K562 (cell line): ENCODE results near the gene FRK. TPM values are rescaled to one million over a fixed set of nuclear protein-coding genes. Genes with fewer than 3 reads are reported as not detected.
A peak's percentile ranks its signal among the peaks of the same experiment; 100 is the strongest.

Source experiments
- ATAC-seq: fragments of 200-7000 bp; cut with Tn5 transposase; 3 replicates; pipeline ENCODE4 v1.9.1; 2020; ENCODE audit warnings: moderate library complexity
- BruUV-seq: library from RNA; stranded (reverse); fragments of 400-500 nt; replicated peaks from 2 replicates; lab custom pipeline; 2021; lab: Mats Ljungman, UMichigan
- CTCF ChIA-PET: fragments of 300-600 bp; formaldehyde crosslinking; extraction: SDS; loops from one replicate; lab custom pipeline; 2021; ENCODE audit warnings: low intra/inter-chr PET ratio; lab: Yijun Ruan, JAX
- POLR2A ChIA-PET: fragments of 300-600, 350-650 bp; sonication (Branson Sonifier 250); formaldehyde crosslinking; extraction: SDS; loops from one replicate; lab custom pipeline; 2021; ENCODE audit warnings: antibody characterized with exemption, inconsistent platforms; lab: Yijun Ruan, JAX
- DNase-seq, 4 experiments: peaks; one replicate each; pipeline versions ENCODE4 v3.0.0 to v3.0.0-alpha.2; 2011 to 2018; ENCODE audit warnings: low spot score in 3 of 4, mixed read lengths in 3 of 4; ENCODE audit errors: extremely low read depth in 1 of 4
- FAIRE-seq: peaks from 2 replicates; lab custom pipeline; 2011; peaks lifted over from hg19 to GRCh38; lab: Jason Lieb, UNC
- H2AFZ ChIP-seq: 2 replicates; pipeline ENCODE4 v1.6.0; 2011; ENCODE audit warnings: low read depth, low read length, control low read depth, inconsistent platforms
- H3K27ac ChIP-seq: fragments of 200-600 bp; 3 replicates; pipeline ENCODE4 v1.8.0; 2011; ENCODE audit warnings: low read depth, mild to moderate bottlenecking, control low read depth, inconsistent platforms, low read length, moderate library complexity, mixed read lengths; ENCODE audit errors: extremely low read depth
- H3K27me3 ChIP-seq, 2 experiments: fragments of 300-600 bp in 1 of 2; 2 replicates in 1 of 2; 3 replicates in 1 of 2; pipeline versions ENCODE4 v1.6.0 to v1.8.0; 2011; ENCODE audit warnings: inconsistent platforms in 2 of 2, low read length in 2 of 2, mild to moderate bottlenecking in 1 of 2, mixed read lengths in 1 of 2, moderate library complexity in 1 of 2; ENCODE audit not compliant: control insufficient read depth in 2 of 2, insufficient read depth in 2 of 2
- H3K36me3 ChIP-seq: fragments of 300-600 bp; 3 replicates; pipeline ENCODE4 v1.8.0; 2011; ENCODE audit warnings: mild to moderate bottlenecking, low read length, inconsistent platforms; ENCODE audit not compliant: control insufficient read depth, insufficient read depth
- H3K4me1 ChIP-seq, 2 experiments: fragments of 200-600 bp in 1 of 2; replicated peaks in 1 of 2; 2 replicates in 1 of 2; 3 replicates in 1 of 2; pipeline versions ENCODE4 v1.5.1 to v1.8.0; 2011; ENCODE audit warnings: inconsistent platforms in 2 of 2, low read length in 2 of 2, mild to moderate bottlenecking in 1 of 2, mixed read lengths in 1 of 2, moderate library complexity in 1 of 2; ENCODE audit not compliant: control insufficient read depth in 2 of 2, insufficient read depth in 2 of 2
- H3K4me2 ChIP-seq: 2 replicates; pipeline ENCODE4 v1.6.1; 2011; ENCODE audit warnings: low read length, control low read depth, inconsistent platforms, mixed read lengths; ENCODE audit not compliant: insufficient read depth
- H3K4me3 ChIP-seq: fragments of 200-600 bp; sonication (generic), shearing (Covaris generic); 2 replicates; pipeline ENCODE4 v1.5.1; 2016; ENCODE audit warnings: control low read depth, inconsistent platforms
- H3K79me2 ChIP-seq: fragments of 200-600 bp; 3 replicates; pipeline ENCODE4 v1.8.0; 2011; ENCODE audit warnings: low read length, inconsistent platforms; ENCODE audit not compliant: control insufficient read depth, insufficient read depth
- H3K9ac ChIP-seq, 2 experiments: 2 replicates each; pipeline versions ENCODE4 v1.6.0 to v1.6.1; 2011; ENCODE audit warnings: low read depth in 2 of 2, low read length in 2 of 2, control low read depth in 1 of 2, inconsistent platforms in 1 of 2, mild to moderate bottlenecking in 1 of 2, mixed read lengths in 1 of 2; ENCODE audit not compliant: insufficient read depth in 1 of 2
- H3K9me1 ChIP-seq: one replicate; pipeline ENCODE4 v1.6.0; 2011; ENCODE audit warnings: inconsistent platforms, mild to moderate bottlenecking, low read length, moderate library complexity; ENCODE audit not compliant: control insufficient read depth, insufficient read depth
- H3K9me3 ChIP-seq: replicated peaks from 2 replicates; pipeline ENCODE4 v1.5.1; 2011; ENCODE audit warnings: low read depth, low read length, inconsistent platforms; ENCODE audit not compliant: control insufficient read depth, insufficient read depth
- H4K20me1 ChIP-seq: replicated peaks from 2 replicates; pipeline ENCODE4 v1.6.1; 2011; ENCODE audit warnings: low read length, inconsistent platforms, mixed read lengths; ENCODE audit not compliant: control insufficient read depth, insufficient read depth
- BRF1 ChIP-seq: IDR thresholded peaks from 3 replicates; pipeline ENCODE4 v1.6.1; 2011; ENCODE audit warnings: borderline replicate concordance, mild to moderate bottlenecking; ENCODE audit not compliant: insufficient read length; ENCODE audit errors: extremely low read depth
- CREB3 ChIP-seq: fragments of 450-650 bp; conservative IDR thresholded peaks from 2 replicates; pipeline ENCODE4 v1.6.1; 2016; ENCODE audit warnings: missing genetic modification characterization, low read depth, mild to moderate bottlenecking, missing compliant biosample characterization, moderate library complexity
- ETS1 ChIP-seq: conservative IDR thresholded peaks from 2 replicates; pipeline ENCODE4 v1.6.1; 2011; ENCODE audit warnings: low read depth, mild to moderate bottlenecking, low read length; ENCODE audit not compliant: control insufficient read depth
- JUN ChIP-seq, 2 experiments: sonication (generic) in 1 of 2; formaldehyde crosslinking in 1 of 2; IDR thresholded peaks; 2 replicates each; pipeline versions ENCODE4 v1.6.1 to v1.8.0; 2012 to 2022; ENCODE audit warnings: borderline replicate concordance in 2 of 2, mild to moderate bottlenecking in 2 of 2, improper control_type of control experiment in 1 of 2, low read depth in 1 of 2, low read length in 1 of 2, missing genetic modification reagents in 1 of 2
- KAT8 ChIP-seq: fragments of 450-650 bp; IDR thresholded peaks from 2 replicates; pipeline ENCODE4 v1.6.1; 2016; ENCODE audit warnings: low read depth, mild to moderate bottlenecking
- MCM7 ChIP-seq, 2 experiments: fragments of 450-650 bp; IDR thresholded peaks; 2 replicates each; pipeline ENCODE4 v1.6.1; 2016 to 2018
- MECOM ChIP-seq: fragments of 250-450 bp; sonication (Bioruptor Pico); IDR thresholded peaks from 2 replicates; pipeline ENCODE4 v1.8.0; 2022; ENCODE audit warnings: inconsistent platforms
- MEIS2 ChIP-seq: fragments of 450-650 bp; IDR thresholded peaks from 2 replicates; pipeline ENCODE4 v1.6.1; 2014; ENCODE audit warnings: mild to moderate bottlenecking; ENCODE audit not compliant: partially characterized antibody
- NCOA1 ChIP-seq: fragments of 450-650 bp; IDR thresholded peaks from 2 replicates; pipeline ENCODE4 v1.6.1; 2016; ENCODE audit warnings: low read depth
- POLR2B ChIP-seq: fragments of 450-650 bp; IDR thresholded peaks from 2 replicates; pipeline ENCODE4 v1.6.1; 2018; ENCODE audit warnings: low read depth; ENCODE audit not compliant: partially characterized antibody
- RBM25 ChIP-seq: fragments of 200-400 bp; formaldehyde crosslinking; IDR thresholded peaks from 2 replicates; pipeline ENCODE4 v1.6.1; 2018; ENCODE audit warnings: low read length, low read depth, moderate library complexity; ENCODE audit not compliant: severe bottlenecking
- SAP30 ChIP-seq: fragments of 200-600 bp; sonication (generic); IDR thresholded peaks from 2 replicates; pipeline ENCODE4 v1.6.1; 2012; ENCODE audit warnings: borderline replicate concordance, low read depth, mild to moderate bottlenecking, moderate library complexity, low read length, control low read depth, inconsistent platforms; ENCODE audit not compliant: insufficient read depth, poor library complexity, severe bottlenecking
- SFPQ ChIP-seq: fragments of 200-400 bp; formaldehyde crosslinking; IDR thresholded peaks from 2 replicates; pipeline ENCODE4 v1.6.1; 2017; ENCODE audit warnings: mild to moderate bottlenecking, low read depth, low read length, moderate library complexity
- TBP ChIP-seq: optimal IDR thresholded peaks from 2 replicates; pipeline ENCODE3; 2011; ENCODE audit warnings: low read depth, low read length, improper control_type of control experiment
- TEAD4 ChIP-seq, 2 experiments: sonication (generic) in 1 of 2; formaldehyde crosslinking in 1 of 2; IDR thresholded peaks; 2 replicates each; pipeline versions ENCODE4 v1.6.1 to v1.8.0; 2012 to 2022; ENCODE audit warnings: borderline replicate concordance in 1 of 2, inconsistent platforms in 1 of 2, low read length in 1 of 2, mild to moderate bottlenecking in 1 of 2, missing genetic modification reagents in 1 of 2
- XRCC3 ChIP-seq: fragments of 450-650 bp; IDR thresholded peaks from 2 replicates; pipeline ENCODE4 v1.6.1; 2017; ENCODE audit warnings: mild to moderate bottlenecking, moderate library complexity
- XRCC4 ChIP-seq: IDR thresholded peaks from one replicate; pipeline ENCODE4 v1.6.1; 2011; ENCODE audit not compliant: insufficient read depth, insufficient read length; ENCODE audit errors: extremely low read depth
- ZNF583 ChIP-seq: fragments of 250-450 bp; sonication (Bioruptor Pico); IDR thresholded peaks from 2 replicates; pipeline ENCODE4 v1.4.0; 2020
- ZNF780A ChIP-seq: fragments of 250-450 bp; sonication (Bioruptor Pico); IDR thresholded peaks from 2 replicates; pipeline ENCODE4 v1.5.0; 2021; ENCODE audit warnings: mild to moderate bottlenecking
- WGBS: fragments of 100-300 bp; shearing (Covaris generic); methylation state at CpG from one replicate; pipeline ENCODE4 v1.1.6; 2016; ENCODE audit warnings: low coverage, mixed read lengths; ENCODE audit not compliant: insufficient coverage; ENCODE audit errors: missing lambda C conversion rate; 5-methylcytosine and 5-hydroxymethylcytosine counted together
- in situ Hi-C: fragments of 300-500 bp; cut with MboI; formaldehyde crosslinking; loops from 4 replicates; pipeline ENCODE4 v1.15.0; 2018; ENCODE audit warnings: inconsistent platforms, mixed read lengths
- intact Hi-C: fragments of 100-400 bp; cut with micrococcal nuclease; formaldehyde crosslinking; loops from 2 replicates; pipeline ENCODE4 v1.14.2; 2022
- polyA plus RNA-seq, 8 experiments: library from polyadenylated mRNA; depleted of rRNA in 4 of 8; stranded (reverse) in 5 of 8; unstranded in 3 of 8; fragments of >200 nt; fragmentation: Nextera tagmentation in 2 of 8; fragmentation: Illumina TruSeq in 1 of 8; extraction: Ambion mirVana in 2 of 8; extraction: Trizol in 1 of 8; gene quantifications; 2 replicates each; pipeline versions ENCODE4 v1.2.1 to v1.2.3, GENCODE V29; 2011 to 2014; ENCODE audit warnings: inconsistent platforms in 1 of 8, missing spikeins in 1 of 8
- total RNA-seq, 7 experiments: library from RNA; depleted of rRNA in 6 of 7; stranded (reverse); fragments of >200 nt in 6 of 7; fragmentation: Illumina TruSeq in 2 of 7; extraction: Trizol in 2 of 7; gene quantifications; 2 replicates each; pipeline versions ENCODE4 v1.2.1 to v1.2.3, GENCODE V29; 2011 to 2021; ENCODE audit warnings: low replicate concordance in 1 of 7

The FRK gene
- total and polyA plus RNA-seq, 9 of the 15 experiments (the other 6 are each of a cell fraction or from before 2014, with no cell fraction given): 0.01 to 0.29 (median 0.09) TPM

- POLR2A ChIA-PET: no interaction called here
- CTCF ChIA-PET: no interaction called here
- Histone ChIP-seq H2AFZ (no peak overlapping the region), H3K27ac (no peak overlapping the region), H3K9me3 (no peaks in the 10 kb centered on the region), H3K4me3 (no peak overlapping the region), H3K36me3 (no peaks in the 10 kb centered on the region), H4K20me1 (no peaks in the 10 kb centered on the region), H3K9ac (no peak overlapping the region), H3K9me1 (no peaks in the 10 kb centered on the region), H3K27me3 (no peaks in the 10 kb centered on the region), H3K79me2 (no peaks in the 10 kb centered on the region), H3K4me2 (no peak overlapping the region), H3K4me1 (no peaks in the 10 kb centered on the region)
- intact Hi-C loops: no loop called here
- no peak for ATAC-seq
- in situ Hi-C loops: no loop called here
- no peak for DNase-seq
- WGBS: 0% methylated on average over 1 of the region's 1 CpG
- FAIRE-seq: no peak
- no TSS peak for BruUV-seq
- TF ChIP-seq MECOM (CRISPR knock-in tag): peak; percentile 71
- no peak for TF ChIP-seq NCOA1
- TF ChIP-seq TEAD4 (IDR thresholded peaks at IDR 0.05; ENCODE audit: low read length): no peak
- no peak for TF ChIP-seq TEAD4 (CRISPR knock-in tag; IDR thresholded peaks at IDR 0.05; ENCODE audit: borderline replicate concordance)
- TF ChIP-seq SFPQ: no peak
- TF ChIP-seq MCM7 (IDR thresholded peaks at IDR 0.05): no peak
- no peak for TF ChIP-seq ZNF780A (CRISPR knock-in tag)
- TF ChIP-seq ETS1: no peak
- TF ChIP-seq RBM25: no peak
- no peak for TF ChIP-seq XRCC4
- no peak for TF ChIP-seq SAP30
- no peak for TF ChIP-seq POLR2B
- no peak for TF ChIP-seq CREB3 (tag)
- no peak for TF ChIP-seq BRF1
- peak; percentile 11 for TF ChIP-seq MEIS2
- 0 out of 2 replicates have a peak, but pooled peaks have one; percentile 25 for TF ChIP-seq JUN (IDR thresholded peaks at IDR 0.05; ENCODE audit: borderline replicate concordance, low read depth, low read length)
- no peak for TF ChIP-seq JUN (CRISPR knock-in tag; IDR thresholded peaks at IDR 0.05; ENCODE audit: borderline replicate concordance)
- TF ChIP-seq ZNF583: no peak
- no peak for TF ChIP-seq KAT8
- no peak for TF ChIP-seq XRCC3
- TF ChIP-seq TBP: no peak
Measured at GRCh38 chr6:116072368-116072767, 11.7 kb upstream of the FRK start.
